Tibial artery (tissue), 4 donors: ENCODE results near the gene QDPR.

Source experiments
- DNase-seq, 2 donors: peaks; one replicate each; pipeline ENCODE4 v3.0.0-alpha.2; 2019
- H3K27ac ChIP-seq, 2 donors: fragments of 200-600 bp; sonication (generic) in 1 of 2; 1 replicate in 1 of 2; 2 replicates in 1 of 2; pipeline ENCODE4 v1.5.1; 2018 to 2019; ENCODE audit warnings: mild to moderate bottlenecking in 1 of 2
- H3K27me3 ChIP-seq, 2 donors: fragments of 200-600 bp; sonication (generic) in 1 of 2; one replicate each; pipeline versions ENCODE4 v1.5.1 to v1.6.0; 2016 to 2019
- H3K36me3 ChIP-seq, 3 donors: fragments of 200-600 bp; sonication (generic) in 2 of 3; one replicate each; pipeline ENCODE4 v1.5.1; 2016 to 2019; ENCODE audit warnings: mild to moderate bottlenecking in 2 of 3
- H3K4me1 ChIP-seq, 4 donors: fragments of 200-600 bp; sonication (generic) in 2 of 4; 1 replicate in 3 of 4; 2 replicates in 1 of 4; pipeline ENCODE4 v1.5.1; 2016 to 2019
- H3K4me3 ChIP-seq, 2 donors: fragments of 200-600 bp; sonication (generic) in 1 of 2; 1 replicate in 1 of 2; 2 replicates in 1 of 2; pipeline ENCODE4 v1.5.1; 2018 to 2019; ENCODE audit warnings: mild to moderate bottlenecking in 2 of 2
- H3K9me3 ChIP-seq, 3 donors: fragments of 200-600 bp; sonication (generic) in 1 of 3; one replicate each; pipeline ENCODE4 v1.5.1; 2016 to 2019
- intact Hi-C: fragments of 100-400 bp; cut with DNase I; formaldehyde crosslinking; loops from one replicate; pipeline ENCODE4 v1.15.0; 2023; ENCODE audit warnings: low total_unique reads
- TF ChIP-seq, protein P1 (sequence below), 2 experiments: fragments of 200-600 bp in 1 of 2; fragments of 450-650 bp in 1 of 2; IDR thresholded peaks; one replicate each; pipeline ENCODE4 v1.5.1; 2017 to 2019; ENCODE audit warnings: antibody characterized with exemption in 2 of 2, mild to moderate bottlenecking in 1 of 2, moderate library complexity in 1 of 2

The QDPR gene

DNA sequence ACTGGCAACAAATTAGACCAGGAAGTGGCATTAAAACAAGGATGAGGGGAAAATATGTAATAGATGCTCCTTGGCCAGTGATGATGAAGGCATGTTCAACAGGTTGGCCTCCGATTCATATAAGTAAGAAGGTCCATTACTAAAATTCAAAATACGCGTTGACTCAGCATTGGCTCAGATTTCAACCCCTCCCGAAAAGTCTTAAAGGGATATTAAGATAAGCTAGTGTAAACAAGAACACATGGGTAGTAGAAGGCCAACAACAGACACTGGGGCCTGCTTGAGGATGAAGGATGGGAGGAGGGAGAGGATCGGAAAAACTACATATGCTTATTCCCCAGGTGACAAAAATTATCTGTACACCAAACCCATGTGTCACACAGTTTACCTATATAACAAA lies 46.0 kb upstream of the QDPR start:
- Histone ChIP-seq H3K9me3 (no peaks in the 10 kb centered on the region), H3K4me1 (no peaks in the 10 kb centered on the region), H3K36me3 (no peaks in the 10 kb centered on the region), H3K4me3 (no peak overlapping the region), H3K27me3 (peaks cover 0 to 8% of the 10 kb centered on the region in 2 donors), H3K27ac (no peak overlapping the region)
- intact Hi-C loops: no loop called here
- TF ChIP-seq, protein P1, sequence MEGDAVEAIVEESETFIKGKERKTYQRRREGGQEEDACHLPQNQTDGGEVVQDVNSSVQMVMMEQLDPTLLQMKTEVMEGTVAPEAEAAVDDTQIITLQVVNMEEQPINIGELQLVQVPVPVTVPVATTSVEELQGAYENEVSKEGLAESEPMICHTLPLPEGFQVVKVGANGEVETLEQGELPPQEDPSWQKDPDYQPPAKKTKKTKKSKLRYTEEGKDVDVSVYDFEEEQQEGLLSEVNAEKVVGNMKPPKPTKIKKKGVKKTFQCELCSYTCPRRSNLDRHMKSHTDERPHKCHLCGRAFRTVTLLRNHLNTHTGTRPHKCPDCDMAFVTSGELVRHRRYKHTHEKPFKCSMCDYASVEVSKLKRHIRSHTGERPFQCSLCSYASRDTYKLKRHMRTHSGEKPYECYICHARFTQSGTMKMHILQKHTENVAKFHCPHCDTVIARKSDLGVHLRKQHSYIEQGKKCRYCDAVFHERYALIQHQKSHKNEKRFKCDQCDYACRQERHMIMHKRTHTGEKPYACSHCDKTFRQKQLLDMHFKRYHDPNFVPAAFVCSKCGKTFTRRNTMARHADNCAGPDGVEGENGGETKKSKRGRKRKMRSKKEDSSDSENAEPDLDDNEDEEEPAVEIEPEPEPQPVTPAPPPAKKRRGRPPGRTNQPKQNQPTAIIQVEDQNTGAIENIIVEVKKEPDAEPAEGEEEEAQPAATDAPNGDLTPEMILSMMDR (IDR thresholded peaks at IDR 0.05): no peak
- no peak for DNase-seq

DNA sequence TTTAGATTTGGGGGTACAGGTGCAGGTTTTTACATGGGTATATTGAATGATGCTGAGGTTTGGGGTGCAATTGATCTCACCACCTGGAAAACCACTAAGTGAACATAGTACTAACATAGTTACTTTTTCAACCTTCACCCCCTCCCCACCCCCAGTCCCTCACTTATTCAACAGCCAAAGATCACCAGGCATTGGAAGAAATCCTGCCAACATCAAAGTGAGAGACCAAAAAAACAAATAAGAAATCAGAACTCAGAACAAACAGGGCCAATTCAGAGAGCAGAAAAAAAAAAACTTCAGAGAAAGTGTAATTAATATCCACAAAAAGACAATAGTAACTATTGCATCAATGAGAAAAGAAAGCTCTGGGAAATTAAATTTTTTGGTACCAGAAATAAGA lies 44.6 kb upstream of the QDPR start:
- Histone ChIP-seq H3K4me3 (no peak overlapping the region), H3K9me3 (no peaks in the 10 kb centered on the region), H3K36me3 (no peaks in the 10 kb centered on the region), H3K27me3 (peaks cover 0 to 12% of the 10 kb centered on the region in 2 donors), H3K27ac (no peak overlapping the region), H3K4me1 (no peaks in the 10 kb centered on the region)
- no peak for DNase-seq
- intact Hi-C loops: no loop called here
- TF ChIP-seq, protein P1 (IDR thresholded peaks at IDR 0.05): no peak

DNA sequence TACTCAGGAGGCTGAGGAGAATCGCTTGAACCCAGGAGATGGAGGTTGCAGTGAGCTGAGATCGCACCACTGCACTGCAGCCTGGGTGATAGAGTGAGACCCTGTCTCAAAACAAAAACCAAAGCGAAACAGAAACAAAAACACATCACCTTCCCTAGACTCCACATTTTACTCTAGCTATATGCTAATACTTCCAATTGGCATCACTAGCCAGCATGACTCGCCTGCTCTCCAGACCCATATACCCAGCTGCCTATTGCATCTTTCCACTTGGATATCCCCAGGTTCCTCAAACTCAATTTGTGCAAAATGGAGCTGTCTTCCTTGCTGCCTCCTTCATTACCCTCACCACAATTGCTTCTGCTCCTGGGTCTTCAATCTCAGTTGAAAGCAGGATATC lies 42.7 kb upstream of the QDPR start:
- H3K27me3 ChIP-seq: peaks cover 0 to 12% of the 10 kb centered on the region in 2 donors
- intact Hi-C loops: no loop called here
- no peak overlapping the region for H3K4me3 ChIP-seq
- TF ChIP-seq, protein P1 (IDR thresholded peaks at IDR 0.05): no peak
- H3K9me3 ChIP-seq: no peaks in the 10 kb centered on the region
- no peaks in the 10 kb centered on the region for H3K4me1 ChIP-seq
- H3K36me3 ChIP-seq: no peaks in the 10 kb centered on the region
- DNase-seq: no peak
- H3K27ac ChIP-seq: no peak overlapping the region

DNA sequence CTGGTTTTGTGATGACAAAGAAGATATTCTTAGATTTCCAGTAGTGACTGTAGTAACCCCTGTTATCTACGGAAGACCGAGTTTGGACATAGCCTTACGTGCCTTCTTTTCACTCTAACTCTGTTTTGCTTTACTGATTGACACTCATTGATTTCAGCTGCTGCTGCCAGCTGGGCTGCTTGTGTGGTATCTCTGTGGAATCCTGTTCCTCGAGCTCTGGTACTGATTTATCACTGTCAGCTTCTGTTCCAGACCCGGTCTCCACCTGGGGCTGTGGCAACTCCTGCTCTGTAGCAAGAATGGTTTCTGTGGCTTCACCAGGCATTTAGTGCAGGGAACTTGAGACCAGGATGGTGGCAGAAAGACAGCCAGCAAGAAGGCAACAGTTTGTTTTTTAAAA lies 40.5 kb upstream of the QDPR start:
- TF ChIP-seq, protein P1 (IDR thresholded peaks at IDR 0.05): no peak
- no peak overlapping the region for H3K4me3 ChIP-seq
- no peaks in the 10 kb centered on the region for H3K9me3 ChIP-seq
- peaks cover 0 to 12% of the 10 kb centered on the region in 2 donors for H3K27me3 ChIP-seq
- DNase-seq: no peak
- H3K36me3 ChIP-seq: no peaks in the 10 kb centered on the region
- intact Hi-C loops: no loop called here
- no peak overlapping the region for H3K27ac ChIP-seq
- no peaks in the 10 kb centered on the region for H3K4me1 ChIP-seq

DNA sequence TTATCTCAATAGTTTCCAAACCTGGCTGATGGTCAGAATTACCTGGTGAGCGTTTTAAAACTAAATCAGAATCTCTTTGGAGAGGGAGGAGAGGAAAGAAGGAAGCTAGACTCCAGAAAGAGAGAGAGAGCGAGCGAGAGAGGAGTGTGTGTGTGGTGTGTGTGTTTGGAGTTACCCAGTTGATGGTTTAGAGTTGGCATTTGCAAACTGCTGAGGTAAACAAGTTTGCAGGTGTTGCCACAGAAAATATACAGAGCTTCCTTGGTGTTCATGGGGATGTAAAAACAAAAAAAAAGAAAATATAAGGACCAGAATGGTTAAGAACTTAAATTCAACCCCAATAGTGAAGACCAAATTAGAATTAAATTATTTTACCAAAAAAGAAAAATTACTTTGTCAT lies 38.7 kb upstream of the QDPR start:
- no peak for DNase-seq
- H3K27ac ChIP-seq: no peak overlapping the region
- peaks cover 0 to 12% of the 10 kb centered on the region in 2 donors for H3K27me3 ChIP-seq
- no peaks in the 10 kb centered on the region for H3K36me3 ChIP-seq
- no peak overlapping the region for H3K4me3 ChIP-seq
- TF ChIP-seq, protein P1 (IDR thresholded peaks at IDR 0.05): no peak
- no peaks in the 10 kb centered on the region for H3K9me3 ChIP-seq
- H3K4me1 ChIP-seq: no peaks in the 10 kb centered on the region
- intact Hi-C loops: no loop called here

DNA sequence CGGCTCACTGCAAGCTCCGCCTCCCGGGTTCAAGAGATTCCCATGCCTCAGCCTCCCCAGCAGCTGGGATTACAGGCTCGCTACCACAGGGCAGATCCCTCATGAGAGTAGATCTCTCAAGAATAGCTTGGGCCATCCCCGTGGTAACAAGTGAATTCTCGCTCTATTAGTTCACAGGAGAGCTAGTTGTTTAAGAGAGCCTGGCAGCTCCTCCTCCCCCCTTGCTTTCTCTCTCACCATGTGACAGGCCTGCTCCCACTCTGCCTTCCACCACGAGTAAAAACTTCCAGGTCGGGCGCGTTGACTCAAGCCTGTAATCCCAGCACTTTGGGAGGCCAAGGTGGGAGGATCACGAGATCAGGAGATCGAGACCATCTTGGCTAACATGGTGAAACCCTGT lies 34.8 kb upstream of the QDPR start:
- TF ChIP-seq, protein P1 (IDR thresholded peaks at IDR 0.05): no peak
- no peak overlapping the region for H3K27ac ChIP-seq
- H3K9me3 ChIP-seq: no peaks in the 10 kb centered on the region
- H3K27me3 ChIP-seq: peaks cover 0 to 3% of the 10 kb centered on the region in 2 donors
- no peaks in the 10 kb centered on the region for H3K36me3 ChIP-seq
- H3K4me1 ChIP-seq: no peaks in the 10 kb centered on the region
- H3K4me3 ChIP-seq: no peak overlapping the region
- intact Hi-C loops: loop anchor here (5.0 kb wide), 1 partner anchor 91 kb away; no protein-coding TSS in a partner anchor
- DNase-seq: no peak
